Stimulated activated CD8-positive, alpha-beta memory T cell treated with anti-CD3 and anti-CD28 coated beads, Interleukin-15, amount 100 ng/mL, for 48 hours (primary cell): ENCODE data around the gene CDSN.
A peak's percentile ranks its signal among the peaks of the same experiment; 100 is the strongest.

Source experiments
- DNase-seq, 2 donors: peaks; one replicate each; pipeline ENCODE4 v3.0.0-alpha.2; 2020; ENCODE audit warnings: low read depth in 2 of 2

Gene CDSN

GRCh38 chr6:31145386-31145785 is 25.1 kb upstream of the CDSN start:
- no peak for DNase-seq

DNA sequence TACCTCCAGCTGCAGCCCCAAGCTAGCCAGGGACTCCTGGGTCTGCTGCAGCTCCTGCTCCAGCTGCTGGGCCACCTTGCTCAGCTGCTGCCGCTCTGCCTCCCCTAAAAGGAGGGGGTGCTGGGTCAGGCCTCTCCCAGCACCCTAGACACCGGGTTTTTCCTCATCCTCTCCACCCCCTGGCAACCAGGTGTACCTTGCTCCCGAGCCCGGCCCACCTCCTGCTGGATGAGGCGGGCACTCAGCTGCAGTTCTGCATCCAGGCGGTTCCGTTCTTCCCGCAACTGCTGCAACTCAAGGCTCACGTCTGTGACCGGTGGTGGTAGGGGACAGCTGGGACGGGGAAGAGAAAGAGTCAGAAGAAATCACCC is 24.7 kb upstream of the CDSN start:
- DNase-seq = no peak

- DNase-seq = no peak
These were observed 24.2 kb upstream of the CDSN start for GRCh38 chr6:31144296-31144969.

GRCh38 chr6:31143148-31143547 is 22.9 kb upstream of the CDSN start:
- DNase-seq = no peak

DNA sequence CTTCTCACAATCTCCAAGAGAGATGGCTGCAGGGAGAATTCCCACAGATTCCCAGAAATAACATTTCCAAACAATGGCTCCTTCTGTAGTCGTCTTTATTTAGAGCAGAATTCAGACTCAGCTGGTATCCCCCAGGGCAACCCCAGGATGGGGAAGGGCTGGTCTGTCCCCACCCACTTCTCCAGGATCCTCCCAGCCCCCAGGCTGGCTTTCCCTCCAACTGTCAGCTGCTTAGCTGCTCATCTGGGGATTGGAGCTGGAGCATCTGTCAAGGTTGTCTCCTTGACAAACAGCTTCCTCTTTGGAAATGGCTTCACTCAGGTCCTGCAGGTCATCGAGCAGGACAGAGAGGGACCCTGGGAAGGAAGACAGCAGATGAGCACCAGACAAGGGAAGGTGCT is 22.1 kb upstream of the CDSN start:
- no peak for DNase-seq

- DNase-seq = no peak
These were observed 20.4 kb upstream of the CDSN start for GRCh38 chr6:31140643-31141042.

DNA sequence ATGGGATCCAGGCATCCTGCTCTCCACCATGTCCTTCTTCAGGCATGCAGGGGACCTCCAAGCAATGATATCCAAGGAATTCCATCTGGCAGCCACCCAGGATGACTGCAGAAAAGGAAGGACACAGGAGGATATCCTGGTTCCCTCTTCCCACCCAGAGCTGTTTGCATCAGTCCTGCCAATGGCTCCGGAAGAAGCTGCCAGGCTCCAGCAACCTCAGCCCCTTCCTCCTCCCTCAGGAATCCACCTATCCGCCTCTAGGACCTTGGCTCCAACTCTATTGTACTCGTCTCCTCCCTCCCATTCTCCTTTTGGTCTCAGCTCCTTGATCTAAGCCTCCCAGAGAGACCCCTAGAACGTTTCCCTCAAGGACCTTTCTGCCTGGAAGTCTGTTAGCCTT is 19.4 kb upstream of the CDSN start:
- DNase-seq = no peak

- DNase-seq = no peak
These were observed 18.7 kb upstream of the CDSN start, which contains the start of gene PSORS1C2 for GRCh38 chr6:31138982-31139381. Gene PSORS1C2, minus strand, starts transcription at chr6:31139066. Its CDS starts 40 bp downstream, at chr6:31139026.

GRCh38 chr6:31135710-31136109 is 15.5 kb upstream of the CDSN start:
- DNase-seq = no peak

GRCh38 chr6:31132806-31133205 is 12.6 kb upstream of the CDSN start:
- DNase-seq = no peak

DNA sequence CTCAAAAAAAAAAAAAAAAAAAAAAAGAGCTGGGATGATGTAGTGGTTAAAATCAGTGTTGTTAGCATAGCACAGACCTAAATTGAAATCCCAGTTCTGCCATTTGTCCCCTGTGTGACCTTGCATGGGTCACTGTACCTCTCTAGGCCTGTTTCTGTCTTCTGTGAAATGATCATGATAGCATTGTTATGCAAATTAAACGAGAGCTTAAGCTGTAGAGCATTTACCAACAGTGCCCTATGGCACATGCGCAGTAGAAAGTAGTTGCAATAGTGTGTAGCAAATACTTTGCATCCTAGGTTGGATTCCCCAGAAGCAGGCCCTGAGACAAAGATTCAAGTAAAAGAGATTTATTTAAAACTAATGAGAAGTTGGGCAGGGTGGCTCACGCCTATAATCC is 11.3 kb upstream of the CDSN start:
- DNase-seq = no peak

DNA sequence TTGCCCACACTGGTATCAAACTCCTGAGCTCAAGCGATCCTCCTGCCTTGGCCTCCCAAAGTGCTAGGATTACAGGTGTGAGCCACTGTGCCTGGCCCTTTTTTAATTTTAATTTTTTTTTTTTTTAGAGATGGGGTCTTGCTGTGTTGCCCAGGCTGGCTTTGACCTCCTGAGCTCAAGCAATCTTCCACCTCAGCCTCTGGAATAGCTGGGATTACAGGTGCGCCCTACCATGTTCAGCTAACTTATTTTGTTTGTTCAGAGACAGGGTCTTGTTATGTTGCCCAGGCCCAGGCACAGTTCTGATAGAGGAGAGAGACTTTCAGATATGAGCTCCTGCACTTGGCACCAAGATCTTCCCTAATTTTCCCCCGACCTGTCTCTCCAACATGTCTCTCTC is 10.5 kb upstream of the CDSN start:
- no peak for DNase-seq

- no peak for DNase-seq
These were observed 8.9 kb upstream of the CDSN start for GRCh38 chr6:31129130-31129529.

DNA sequence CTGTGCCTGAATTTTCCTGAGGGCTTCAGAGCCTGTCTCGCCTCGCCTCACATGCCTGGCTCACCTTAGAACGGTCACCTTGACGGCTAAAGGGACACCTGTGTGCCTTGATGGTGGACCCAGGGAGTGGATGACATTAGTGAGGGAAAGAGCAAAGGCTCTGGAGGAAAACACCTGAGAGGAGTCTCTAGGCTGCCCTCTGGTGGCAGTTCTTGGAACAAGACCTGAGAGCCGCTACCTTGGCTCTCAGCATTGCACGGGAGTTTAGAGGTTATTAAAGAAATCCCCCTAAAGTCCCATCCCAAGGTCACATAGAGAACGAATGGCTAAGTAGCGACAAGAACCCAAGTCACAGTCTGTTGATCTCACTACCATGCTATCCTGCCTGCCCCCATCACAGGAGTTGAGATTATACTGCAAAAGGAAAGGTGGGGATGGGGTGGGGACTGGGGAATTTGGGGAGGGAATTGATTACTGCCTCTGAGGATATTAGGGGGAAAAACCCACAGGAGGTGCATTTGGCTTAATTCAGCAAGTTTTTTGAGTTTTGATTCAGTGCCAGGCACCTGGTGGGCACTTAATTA is 7.9 kb upstream of the CDSN start:
- peak; percentile 37 to 51 for DNase-seq

DNA sequence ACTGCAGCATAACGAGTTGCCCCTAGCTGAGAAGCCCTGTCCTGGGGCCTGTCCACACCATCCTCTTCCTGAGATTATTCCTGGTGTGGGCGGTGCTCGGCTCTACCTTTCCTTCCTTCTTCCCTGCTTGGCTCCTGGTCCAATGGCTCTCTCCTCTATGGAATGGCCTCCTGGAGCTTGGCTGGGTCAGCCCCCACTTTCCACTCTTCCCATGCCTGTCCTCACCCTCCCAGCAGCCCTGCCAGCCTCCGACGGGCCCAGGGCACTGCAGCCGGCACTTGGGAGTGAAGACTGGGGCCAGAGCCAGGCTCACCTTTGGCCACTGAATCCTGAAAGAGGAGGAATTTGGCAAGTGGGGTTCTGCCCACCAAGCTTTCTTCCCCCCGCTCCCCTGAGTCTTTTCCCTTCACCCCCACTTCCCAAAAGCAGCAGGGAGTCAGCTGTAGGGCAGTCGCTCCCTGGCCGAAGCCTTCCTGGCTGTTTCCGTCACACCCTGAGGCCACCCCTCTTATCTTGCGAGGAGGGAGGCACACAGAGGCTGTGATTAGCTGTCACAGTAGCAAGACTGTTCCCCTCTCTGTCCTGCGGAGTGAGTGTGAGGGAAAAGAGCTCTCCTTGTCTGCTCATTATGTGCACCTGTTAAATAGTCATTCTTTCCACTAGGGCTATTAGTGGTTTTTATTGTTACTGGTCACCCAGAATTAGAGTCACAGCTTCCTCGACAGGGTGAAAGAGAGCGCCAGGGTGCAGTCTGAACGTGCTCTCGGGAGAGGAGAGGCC is 6.3 kb upstream of the CDSN start:
- DNase-seq = no peak

GRCh38 chr6:31125586-31126363 is 5.5 kb upstream of the CDSN start:
- no peak for DNase-seq

DNA sequence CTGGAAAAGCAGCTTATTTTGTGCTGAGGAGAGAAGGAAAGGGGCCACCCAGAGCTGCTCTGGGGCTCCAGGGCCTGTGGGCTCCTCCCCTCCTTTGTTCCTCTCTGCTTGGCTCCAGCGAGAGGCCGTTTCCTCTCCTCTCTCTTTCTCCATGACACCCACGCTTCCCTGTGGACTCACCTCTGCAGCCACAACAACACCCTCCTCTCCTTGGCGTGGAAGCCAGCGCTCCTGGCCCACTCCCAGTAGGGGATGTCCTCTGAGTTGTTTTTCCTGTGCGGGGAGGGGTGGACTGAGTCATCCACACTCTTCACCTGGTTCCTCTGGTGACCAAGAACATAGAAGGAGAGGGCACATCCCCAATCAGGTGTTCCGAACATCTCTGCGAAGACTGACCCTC is 4.9 kb upstream of the CDSN start:
- DNase-seq = no peak

DNA sequence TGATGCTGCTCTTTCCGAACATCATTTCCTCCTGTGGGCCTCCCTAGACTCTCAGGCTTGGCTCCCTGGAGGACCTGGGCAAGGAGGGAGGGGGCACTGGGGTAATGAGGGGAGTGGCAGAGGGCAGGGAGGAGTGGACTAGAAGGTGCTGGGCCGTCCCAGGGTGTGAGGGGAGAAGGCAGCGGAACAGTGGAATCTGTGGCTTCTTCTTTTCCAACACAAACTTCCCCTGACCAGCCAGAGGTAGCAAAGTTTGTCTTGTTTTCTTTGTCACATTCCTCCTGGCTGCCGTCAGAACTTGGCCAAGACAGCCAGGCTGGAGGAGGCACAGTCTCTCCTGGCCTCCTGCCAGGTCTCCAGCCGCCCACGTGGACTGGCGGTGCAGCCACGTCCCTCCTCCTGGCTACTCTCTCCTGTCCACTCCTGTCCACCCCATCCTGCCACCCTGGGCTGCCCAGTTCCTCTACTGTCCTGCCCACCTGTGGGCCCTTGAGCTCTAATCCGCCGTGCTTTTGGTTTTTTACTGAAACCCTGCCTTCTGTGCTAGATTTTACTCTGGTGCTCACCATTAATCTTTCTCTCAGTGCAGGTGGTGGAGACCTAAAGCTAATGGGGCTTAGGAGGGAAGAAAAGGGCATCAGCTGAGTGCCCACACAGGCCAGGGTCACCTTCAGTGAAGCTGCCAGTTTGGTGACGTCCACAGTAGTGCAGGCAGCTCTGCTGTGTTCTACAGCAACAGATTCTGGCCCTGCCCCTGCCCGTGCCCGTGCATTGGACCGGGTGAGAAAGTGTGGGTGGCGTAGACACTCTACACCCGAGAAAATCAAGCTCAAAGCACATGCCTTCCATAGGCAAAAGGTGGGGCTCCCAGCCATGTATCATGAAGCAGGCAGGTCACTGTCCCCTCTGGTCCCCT is 2.8 kb upstream of the CDSN start:
- DNase-seq = no peak

DNA sequence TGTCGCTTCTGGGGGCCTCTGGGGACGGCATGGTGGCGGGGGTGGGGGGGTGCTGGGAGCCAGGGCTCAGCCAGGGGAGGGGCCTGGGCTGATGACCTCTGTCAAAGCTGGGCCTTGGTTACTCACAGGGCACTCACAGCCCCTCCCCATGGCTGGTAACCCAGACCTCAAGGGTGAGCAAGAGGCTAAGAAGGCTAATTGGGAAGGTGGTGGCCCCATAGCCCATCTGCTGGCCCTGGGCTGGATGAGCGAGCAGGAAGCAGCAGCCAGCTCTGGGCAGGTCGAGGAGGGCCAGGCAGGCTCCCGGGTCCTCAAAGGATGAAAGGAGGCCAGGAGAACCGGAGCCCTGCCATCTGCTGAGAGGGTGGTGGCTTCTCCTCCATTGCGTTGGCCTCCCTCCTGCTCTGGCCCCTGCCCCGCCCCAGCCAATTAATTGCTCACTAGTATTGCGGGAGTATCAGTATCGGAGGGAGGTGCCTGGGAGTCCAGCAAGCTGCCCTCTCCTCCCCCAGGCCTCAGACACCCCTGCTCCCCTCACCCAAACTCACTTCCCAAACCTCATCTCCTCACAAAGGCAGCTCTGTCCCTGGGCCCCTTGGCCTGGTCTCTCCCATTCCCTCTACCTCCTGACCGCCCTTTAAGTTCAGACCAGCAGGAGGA is 1.0 kb upstream of the CDSN start:
- DNase-seq = no peak

DNA sequence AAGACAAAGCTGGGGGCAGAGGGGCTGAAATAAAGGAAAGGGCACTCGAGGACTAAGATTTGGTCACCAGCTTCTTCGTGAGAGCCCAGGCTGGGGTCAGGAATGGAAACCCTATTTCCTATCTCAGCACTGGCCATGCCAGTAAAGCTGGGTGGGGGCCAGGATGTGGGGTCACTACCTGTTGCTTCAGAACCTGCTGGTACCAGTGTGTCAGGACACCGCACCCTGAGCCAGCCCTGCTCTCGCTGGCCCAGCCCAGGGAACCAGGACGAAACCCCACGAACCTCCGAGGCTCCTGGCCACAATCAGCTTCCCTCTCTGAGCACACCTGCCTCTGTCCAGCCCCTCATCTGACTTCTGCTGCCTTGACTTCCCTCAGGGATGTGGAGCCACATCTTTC is 2.1 kb downstream of the CDSN start:
- DNase-seq = no peak
